ENCODE measurements around the gene CFAP119.

CFAP119 gene

GRCh38 chr16:30762991-30763725, 1.3 kb upstream of the CFAP119 start:
- DNase-seq (ENCODE audit: low spot score), result no peak

DNA sequence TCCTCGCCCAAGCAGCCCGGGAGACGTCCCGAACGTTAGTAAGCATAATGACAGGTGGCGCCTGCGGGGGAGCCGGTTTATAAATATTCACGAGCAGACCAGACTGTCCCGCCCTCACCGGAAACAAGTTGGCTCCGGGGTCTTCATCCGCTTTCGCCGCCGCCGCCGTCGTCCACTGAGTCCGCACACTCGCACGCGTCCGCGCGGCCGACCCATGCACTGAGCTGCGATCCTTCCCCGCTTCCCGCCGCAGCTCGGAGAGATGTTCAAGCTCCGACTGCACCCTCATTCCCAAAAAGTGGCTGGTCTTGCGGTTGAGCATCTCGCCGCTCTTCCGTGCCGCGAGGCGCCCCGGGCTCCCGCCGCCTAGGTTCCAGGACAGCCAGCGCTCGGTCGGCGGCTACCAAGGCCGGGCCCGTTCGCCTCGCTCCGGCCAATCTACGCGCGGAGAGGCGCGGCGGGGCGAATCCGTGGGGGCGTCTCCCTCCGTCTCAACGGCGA, 385 bp downstream of the CFAP119 start:
- peak; percentile 39 for DNase-seq (ENCODE audit: low spot score)

GRCh38 chr16:30760577-30761426, 1.1 kb downstream of the CFAP119 start:
- peak; percentile 36 for DNase-seq (ENCODE audit: low spot score)

DNA sequence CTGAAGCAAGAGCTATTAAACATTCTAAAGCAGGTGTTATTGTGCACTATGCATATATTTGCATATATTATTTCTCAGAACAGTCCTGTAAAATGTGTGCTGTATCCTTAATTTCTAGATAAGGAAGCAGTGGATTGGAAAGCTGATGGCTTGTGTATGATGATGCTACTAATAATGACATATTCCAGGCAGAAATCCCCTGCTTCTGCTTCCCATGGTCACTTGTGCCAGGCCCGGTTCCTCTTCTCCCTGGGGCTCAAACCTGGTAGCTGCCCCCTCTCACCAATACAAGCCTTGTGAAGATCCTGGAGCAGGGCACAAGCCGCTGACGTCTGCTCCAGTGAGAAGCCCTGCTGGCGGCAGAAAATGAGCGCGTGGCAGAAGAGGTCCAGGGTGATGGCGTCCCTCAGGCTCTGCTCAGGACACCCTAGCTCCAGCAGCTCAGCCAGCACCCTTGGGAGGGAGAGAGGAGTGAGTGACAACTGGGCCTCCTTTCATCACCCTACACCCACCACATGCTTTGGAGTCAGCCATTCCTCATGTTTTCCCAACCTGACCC, 1.8 kb downstream of the CFAP119 start:
- DNase-seq (ENCODE audit: low spot score), result no peak

DNA sequence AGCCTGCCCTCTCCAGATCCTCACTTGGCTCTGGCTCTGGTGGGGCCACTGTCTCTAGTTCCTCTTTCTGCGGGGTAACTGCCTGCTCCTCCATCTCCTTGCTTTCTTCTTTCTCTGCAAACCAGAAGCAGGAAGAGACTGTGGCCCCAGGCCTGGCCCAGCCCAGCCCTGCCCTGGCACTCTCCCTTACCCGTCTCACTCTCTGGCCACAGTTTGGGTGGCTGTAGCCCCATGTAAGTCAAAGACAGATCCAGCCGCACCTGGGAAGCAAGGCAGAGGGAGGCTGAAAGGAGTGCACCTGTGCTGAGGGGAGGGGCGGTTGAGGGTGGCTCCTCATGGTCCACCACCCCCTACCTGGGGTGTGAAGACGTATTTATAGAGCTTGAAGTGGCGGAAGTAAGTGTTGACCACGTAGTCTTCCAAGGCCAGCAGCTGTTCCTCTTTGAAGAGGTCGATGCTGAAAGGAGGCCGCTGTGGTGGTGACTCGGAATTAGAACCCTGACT, 2.8 kb downstream of the CFAP119 start:
- no peak for DNase-seq (ENCODE audit: low spot score)

DNA sequence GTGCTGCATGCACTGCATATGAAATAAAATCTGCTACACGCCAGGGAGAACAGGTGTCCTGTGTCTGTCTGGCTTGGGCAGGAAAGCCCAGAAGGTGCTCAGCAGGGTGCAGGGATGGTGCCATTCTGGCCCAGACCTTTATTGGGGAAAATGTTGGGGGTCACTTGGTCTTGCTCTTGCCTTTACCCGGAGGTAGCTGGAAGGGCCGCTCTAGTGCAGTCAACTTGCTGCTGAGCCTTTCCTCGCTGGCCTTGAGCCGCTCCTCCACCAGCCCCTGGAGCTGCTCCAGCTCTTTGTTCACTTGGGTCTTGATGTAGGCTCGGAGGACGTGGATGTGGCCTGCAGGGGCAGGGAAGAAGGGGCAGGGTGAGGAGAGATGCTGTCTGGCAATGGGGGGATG, 4.5 kb downstream of the CFAP119 start:
- no peak for DNase-seq (ENCODE audit: low spot score)

DNA sequence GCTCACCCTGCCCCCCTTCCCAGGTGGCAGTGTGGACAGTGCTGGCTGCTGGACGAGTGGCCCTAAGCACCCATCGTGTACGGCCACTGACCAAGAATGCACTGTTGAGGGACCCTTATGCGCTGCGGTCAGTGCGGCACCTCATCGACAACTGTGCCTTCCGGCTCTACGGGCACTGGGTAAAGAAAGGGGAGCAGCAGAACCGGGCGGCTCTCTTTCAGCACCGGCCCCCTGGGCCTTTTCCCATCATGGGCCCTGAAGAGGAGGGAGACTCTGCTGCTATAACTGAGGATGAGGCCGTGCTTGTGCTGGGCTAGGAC, 5.1 kb downstream of the CFAP119 start:
- no peak for DNase-seq (ENCODE audit: low spot score)

GRCh38 chr16:30755955-30756780, 5.7 kb downstream of the CFAP119 start:
- DNase-seq (ENCODE audit: low spot score), result no peak

GRCh38 chr16:30753596-30753995, 8.3 kb downstream of the CFAP119 start:
- DNase-seq (ENCODE audit: low spot score), result no peak

GRCh38 chr16:30750876-30751465, 10.9 kb downstream of the CFAP119 start:
- no peak for DNase-seq (ENCODE audit: low spot score)

- no peak for DNase-seq (ENCODE audit: low spot score)
Measured at GRCh38 chr16:30750201-30750600, 11.7 kb downstream of the CFAP119 start.

- DNase-seq (ENCODE audit: low spot score), result no peak
Measured at GRCh38 chr16:30748634-30749445, 13.0 kb downstream of the CFAP119 start.

GRCh38 chr16:30747799-30748633, 13.8 kb downstream of the CFAP119 start, which contains the start of gene PHKG2:
Gene PHKG2 (plus strand): TSS chr16:30748425. CDS start chr16:30748821, 396 bp downstream.
- DNase-seq (ENCODE audit: low spot score), result peak; percentile 99

DNA sequence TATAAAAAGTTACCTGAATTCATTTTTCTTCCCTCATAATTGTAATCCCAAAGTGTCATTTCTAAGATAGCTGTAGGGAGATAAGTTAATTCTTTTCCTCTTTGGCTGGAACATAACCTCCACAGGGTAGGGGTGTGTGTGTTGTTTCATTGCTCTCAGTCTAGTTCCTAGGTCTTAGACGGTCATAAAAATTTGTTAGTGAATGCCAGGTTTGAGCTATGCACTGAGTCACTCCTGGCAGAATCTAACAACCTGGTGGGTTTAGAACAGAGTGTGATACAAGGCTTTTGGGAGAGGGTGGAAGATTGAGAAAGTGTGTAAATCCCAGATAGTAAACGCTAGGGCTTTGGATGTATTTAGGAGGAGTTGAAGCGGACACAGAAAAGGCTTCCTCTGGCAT, 14.5 kb downstream of the CFAP119 start:
- no peak for DNase-seq (ENCODE audit: low spot score)

- no peak for DNase-seq (ENCODE audit: low spot score)
Measured at GRCh38 chr16:30746638-30747175, 15.2 kb downstream of the CFAP119 start.

- no peak for DNase-seq (ENCODE audit: low spot score)
Measured at GRCh38 chr16:30745082-30745481, 16.8 kb downstream of the CFAP119 start.

DNA sequence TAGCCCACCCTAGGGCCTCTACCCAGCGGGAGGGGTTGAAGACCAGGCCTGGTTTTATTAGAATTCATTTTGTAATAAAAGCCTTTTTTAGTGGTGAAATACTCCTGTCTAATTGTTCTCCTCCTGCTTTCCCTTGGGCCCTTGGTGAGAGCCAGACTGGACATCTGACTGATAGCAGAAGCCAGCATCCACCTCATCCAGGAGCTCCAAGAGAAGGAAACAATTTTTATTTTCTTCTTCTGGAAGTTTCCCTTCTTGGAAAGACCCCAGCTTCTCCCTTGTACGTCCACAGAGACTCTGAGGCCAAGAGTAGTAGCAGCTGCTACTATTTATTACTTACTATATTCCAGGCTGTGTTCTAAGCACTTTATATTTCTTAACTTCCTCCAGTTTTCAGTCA, 17.7 kb downstream of the CFAP119 start:
- DNase-seq (ENCODE audit: low spot score), result no peak

DNA sequence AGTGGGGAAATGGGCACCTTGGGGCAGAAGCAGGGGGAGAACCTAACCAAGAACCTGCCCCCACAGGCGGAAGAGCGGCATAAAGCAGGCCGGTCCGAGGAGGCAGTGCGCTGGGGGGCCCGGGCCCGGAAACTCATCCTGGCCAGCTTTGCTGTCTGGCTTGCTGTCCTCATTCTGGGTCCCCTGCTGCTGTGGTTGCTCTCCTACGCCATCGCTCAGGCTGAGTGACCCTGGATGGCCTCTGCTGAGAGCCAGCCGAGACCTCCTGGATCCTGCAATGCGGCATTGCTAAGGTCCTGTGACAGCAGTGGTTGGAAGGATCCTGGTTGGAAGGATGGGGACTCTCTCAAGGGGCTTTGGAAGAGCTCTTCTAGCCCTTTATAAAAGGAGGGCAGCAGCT, 18.1 kb downstream of the CFAP119 start:
- no peak for DNase-seq (ENCODE audit: low spot score)

- DNase-seq (ENCODE audit: low spot score), result no peak
Measured at GRCh38 chr16:30741461-30741914, 20.4 kb downstream of the CFAP119 start.
